T47D (cell line): ENCODE measurements around the gene INPP5A.
A peak's percentile ranks its signal among the peaks of the same experiment; 100 is the strongest.

Experiments
- DNase-seq, 2 experiments: peaks; one replicate each; pipeline versions ENCODE4 v3.0.0 to v3.0.0-alpha.2; 2011 to 2012; ENCODE audit warnings: low read depth in 1 of 2, low spot score in 1 of 2
- JUND ChIP-seq: IDR thresholded peaks from 2 replicates; pipeline ENCODE4 v1.6.1; 2012; ENCODE audit warnings: low read depth
- in situ Hi-C: cut with HindIII; loops from 2 replicates; pipeline ENCODE4 v1.10.0; 2016; ENCODE audit warnings: low sequenced_read_pairs, low pct_unique_long_range_greater_than_20kb

INPP5A gene

DNA sequence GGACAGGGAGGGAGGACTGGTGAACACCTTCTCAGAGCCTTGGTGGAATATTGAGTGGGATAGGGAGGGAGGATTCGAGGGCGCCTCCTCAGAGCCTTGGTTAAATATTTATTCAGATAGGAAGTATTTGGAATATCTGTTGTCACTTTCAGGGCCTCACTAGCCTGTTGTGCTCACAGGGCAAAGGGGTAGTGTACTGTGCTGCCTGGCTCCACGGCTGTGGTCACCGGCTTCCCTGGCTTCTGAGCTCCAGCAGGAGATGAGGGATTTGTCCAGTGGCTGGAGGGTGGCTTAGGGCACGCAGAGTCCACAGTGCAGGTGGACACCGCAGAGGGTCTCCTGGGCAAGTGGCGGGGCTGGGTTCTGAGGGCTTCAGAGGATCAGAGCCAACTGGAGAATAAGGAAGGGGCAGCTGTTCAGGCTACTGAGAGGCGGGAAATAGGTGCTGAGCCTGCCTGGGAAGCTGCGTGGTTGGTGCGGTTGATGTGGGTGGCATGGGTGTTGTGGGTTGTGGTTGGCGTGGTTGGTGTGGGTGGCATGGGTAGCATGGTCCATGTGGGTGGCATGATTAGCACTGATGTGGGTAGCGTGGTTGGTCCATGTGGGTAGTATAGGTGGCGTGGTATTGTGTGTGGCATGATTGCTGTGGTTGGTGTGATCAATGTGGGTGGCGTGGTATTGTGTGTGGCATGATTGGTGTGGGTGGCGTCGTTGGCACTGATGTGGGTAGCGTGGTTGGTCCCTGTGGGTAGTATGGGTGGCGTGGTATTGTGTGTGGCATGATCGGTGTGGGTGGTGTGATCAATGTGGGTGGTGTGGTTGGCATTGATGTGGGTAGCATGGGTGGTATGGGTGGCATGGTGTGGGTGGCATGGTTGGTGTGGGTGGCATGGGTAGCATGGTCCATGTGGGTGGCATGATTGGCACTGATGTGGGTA lies 16.7 kb downstream of the INPP5A start:
- no peak for TF ChIP-seq JUND
- in situ Hi-C loops, result no loop called here
- DNase-seq, result no peak

DNA sequence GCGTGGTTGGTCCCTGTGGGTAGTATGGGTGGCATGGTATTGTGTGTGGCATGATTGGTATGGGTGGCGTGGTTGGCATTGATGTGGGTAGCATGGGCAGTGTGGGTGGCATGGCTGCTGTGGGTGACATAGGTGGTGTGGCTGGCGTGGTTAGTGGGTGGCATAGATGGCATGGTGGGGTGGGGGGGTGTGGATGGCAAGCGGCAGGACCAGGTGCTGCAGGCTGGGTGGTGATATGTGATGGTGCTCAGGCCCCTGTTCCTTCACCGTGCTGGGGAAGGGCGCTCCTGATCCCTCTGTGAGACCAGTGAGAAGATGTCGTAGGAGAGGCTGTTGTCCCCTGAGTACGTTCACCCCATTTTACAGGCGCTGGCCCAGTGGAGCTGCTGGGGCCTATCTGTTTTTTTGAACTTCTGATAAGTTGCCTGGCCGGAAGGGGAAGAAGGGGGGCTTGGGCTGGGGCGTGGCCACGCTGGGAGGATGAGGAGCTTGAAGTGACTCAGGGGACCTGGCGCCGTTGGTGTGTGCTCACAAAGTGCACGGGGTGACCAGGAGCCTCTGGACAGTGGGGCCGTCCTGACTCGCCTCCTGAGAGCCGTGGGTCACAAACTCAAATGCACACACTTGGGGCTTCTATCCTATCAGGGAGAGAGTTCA lies 17.5 kb downstream of the INPP5A start:
- no peak for DNase-seq
- TF ChIP-seq JUND, result no peak
- in situ Hi-C loops, result no loop called here

DNA sequence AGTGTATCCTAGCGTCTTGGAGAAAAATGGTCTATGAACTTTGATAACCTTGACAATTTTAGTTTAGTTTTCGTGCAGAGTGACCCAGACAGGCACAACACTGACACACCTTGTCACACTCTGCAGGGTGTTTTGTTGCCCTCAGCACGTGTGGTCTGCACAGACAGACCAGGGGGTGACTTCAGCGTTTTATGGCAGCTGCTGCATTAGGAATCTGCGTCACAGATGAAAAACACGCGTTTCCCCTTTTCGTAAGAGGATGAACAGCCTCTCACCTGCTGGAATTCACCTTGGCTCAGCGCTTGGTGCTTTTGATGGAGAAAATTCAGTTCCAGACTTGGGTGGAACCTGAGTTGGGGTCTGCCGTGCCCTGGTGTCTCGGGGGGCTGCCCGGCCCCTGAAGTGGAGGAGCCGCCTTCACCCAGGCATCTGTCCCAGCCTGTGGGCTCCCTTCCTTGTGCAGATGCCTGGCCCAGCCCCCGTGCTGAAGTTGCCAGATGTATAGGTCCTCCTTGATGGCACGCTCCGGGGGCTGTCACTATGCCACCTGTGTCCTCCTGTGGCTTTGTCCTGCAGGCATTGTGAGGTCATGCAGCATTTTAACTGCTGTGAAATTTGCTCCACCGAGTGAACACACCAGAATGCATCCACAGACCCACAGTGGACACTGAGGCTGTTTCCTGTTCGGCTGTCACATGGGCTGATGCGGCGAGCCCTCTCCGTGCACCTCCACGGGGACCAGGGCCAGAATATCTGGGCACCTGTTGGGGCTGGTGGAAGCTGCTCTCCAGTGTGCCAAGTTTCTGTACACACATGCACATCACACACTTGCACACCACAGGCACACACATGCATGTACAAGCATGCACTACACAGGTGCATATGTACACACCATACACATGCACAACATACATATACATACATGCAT lies 18.3 kb downstream of the INPP5A start:
- TF ChIP-seq JUND, result no peak
- in situ Hi-C loops, result no loop called here
- DNase-seq, result no peak

DNA sequence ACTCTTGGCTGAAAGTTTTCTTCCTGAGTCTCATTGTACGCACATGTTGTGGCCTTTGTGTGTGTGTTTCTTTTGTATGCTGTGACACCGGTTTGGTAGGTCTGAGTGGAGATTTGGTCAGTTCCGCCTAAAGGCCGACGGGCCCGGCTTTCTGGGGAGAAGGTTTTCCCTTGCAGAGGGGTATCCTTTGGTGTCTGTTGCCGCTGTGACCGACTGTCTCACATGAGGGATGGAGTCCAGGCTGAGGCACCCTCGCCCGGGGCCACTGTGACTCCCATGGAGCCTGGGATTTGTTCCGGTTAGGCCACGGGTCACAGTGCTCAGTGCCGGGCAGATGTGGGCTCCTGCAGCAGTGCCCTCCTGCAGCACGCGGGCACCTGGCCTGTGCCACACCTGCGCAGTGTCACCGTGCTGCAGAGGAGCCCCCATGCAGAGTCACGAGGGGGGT lies 19.4 kb downstream of the INPP5A start:
- in situ Hi-C loops, result no loop called here
- peak; percentile 54 to 78 for DNase-seq
- TF ChIP-seq JUND, result no peak

GRCh38 chr10:132557696-132558515 lies 20.3 kb downstream of the INPP5A start:
- no peak for DNase-seq
- no peak for TF ChIP-seq JUND
- in situ Hi-C loops, result no loop called here

- in situ Hi-C loops, result no loop called here
- no peak for DNase-seq
- no peak for TF ChIP-seq JUND
Measured at GRCh38 chr10:132558516-132559413, 21.2 kb downstream of the INPP5A start.

- DNase-seq, result no peak
- TF ChIP-seq JUND, result no peak
- in situ Hi-C loops, result no loop called here
Measured at GRCh38 chr10:132559538-132559937, 22.0 kb downstream of the INPP5A start.

GRCh38 chr10:132560241-132560731 lies 22.7 kb downstream of the INPP5A start:
- in situ Hi-C loops, result no loop called here
- TF ChIP-seq JUND, result no peak
- DNase-seq, result no peak

DNA sequence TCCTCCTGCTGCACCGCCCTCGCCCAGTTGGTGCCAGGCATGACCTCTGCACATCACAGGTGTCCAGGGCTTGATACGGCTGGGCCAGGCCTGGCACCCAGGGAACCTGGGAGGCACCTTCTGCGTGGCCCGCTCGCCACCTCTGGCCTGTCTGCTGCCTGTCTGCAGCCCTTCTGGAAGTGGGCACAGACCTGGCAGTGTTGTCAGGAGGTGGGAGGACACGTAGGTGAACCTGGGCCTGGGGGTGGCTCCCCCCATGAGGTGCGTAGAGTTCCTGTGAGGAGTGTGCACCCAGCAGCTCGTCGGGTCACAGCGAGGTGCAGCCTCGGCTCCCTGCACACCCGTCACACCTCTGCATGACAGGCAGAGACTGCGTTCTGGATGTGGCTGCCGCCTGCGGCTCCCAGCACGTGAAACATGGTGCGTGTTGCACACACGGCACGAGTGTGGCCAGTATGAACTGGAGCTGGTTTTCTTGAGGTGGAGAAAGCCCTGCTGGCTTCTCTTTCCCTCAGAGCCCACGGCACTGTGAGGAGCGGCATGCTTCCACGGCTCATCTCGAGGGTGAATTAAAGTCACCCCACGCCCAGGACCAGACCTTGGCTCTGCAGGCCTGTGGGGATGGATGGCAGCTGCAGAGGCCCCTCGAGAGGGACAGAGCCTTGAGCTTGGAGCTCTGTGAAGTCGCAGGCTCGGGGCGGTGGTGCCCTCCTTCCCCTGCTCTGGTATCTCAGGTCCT lies 24.8 kb downstream of the INPP5A start:
- DNase-seq, result no peak
- TF ChIP-seq JUND, result no peak
- in situ Hi-C loops, result no loop called here

GRCh38 chr10:132562916-132563456 lies 25.4 kb downstream of the INPP5A start:
- in situ Hi-C loops, result no loop called here
- TF ChIP-seq JUND, result no peak
- no peak for DNase-seq
